Loucy (cell line): ENCODE measurements around the gene ATRNL1.

Experiments
- H2AFZ ChIP-seq: fragments of 200-600 bp; sonication (generic); 2 replicates; pipeline ENCODE4 v1.6.0; 2016; ENCODE audit warnings: antibody characterized with exemption, mild to moderate bottlenecking, low read length, moderate library complexity
- H3F3A ChIP-seq: fragments of 200-600 bp; 2 replicates; pipeline ENCODE4 v1.6.0; 2016; ENCODE audit warnings: antibody characterized with exemption, low read depth, mild to moderate bottlenecking
- H3K27me3 ChIP-seq: fragments of 200-600 bp; sonication (generic); 2 replicates; pipeline ENCODE4 v1.6.1; 2014; ENCODE audit warnings: low read length, mild to moderate bottlenecking; ENCODE audit not compliant: insufficient read depth, poor library complexity, severe bottlenecking
- H3K36me3 ChIP-seq: fragments of 200-600 bp; sonication (generic); 2 replicates; pipeline ENCODE4 v1.6.1; 2016; ENCODE audit warnings: low read length; ENCODE audit not compliant: insufficient read depth
- H3K4me1 ChIP-seq: fragments of 200-600 bp; sonication (generic); 2 replicates; pipeline ENCODE4 v1.5.1; 2014; ENCODE audit warnings: low read length, mild to moderate bottlenecking; ENCODE audit not compliant: insufficient read depth, poor library complexity, severe bottlenecking
- H3K4me2 ChIP-seq: fragments of 200-600 bp; sonication (generic); 2 replicates; pipeline ENCODE4 v1.6.0; 2014; ENCODE audit warnings: antibody characterized with exemption, low read length, low read depth, mild to moderate bottlenecking; ENCODE audit not compliant: poor library complexity, severe bottlenecking
- H3K4me3 ChIP-seq: fragments of 200-600 bp; sonication (generic); 2 replicates; pipeline ENCODE4 v1.5.1; 2014; ENCODE audit warnings: low read length, mild to moderate bottlenecking, mixed read lengths; ENCODE audit not compliant: poor library complexity, severe bottlenecking
- H3K79me2 ChIP-seq: fragments of 200-600 bp; sonication (generic); 2 replicates; pipeline ENCODE4 v1.6.1; 2014; ENCODE audit warnings: low read length; ENCODE audit not compliant: insufficient read depth
- H3K9ac ChIP-seq: fragments of 200-600 bp; sonication (generic); 2 replicates; pipeline ENCODE4 v1.6.0; 2014; ENCODE audit warnings: mild to moderate bottlenecking, low read depth, low read length, moderate library complexity; ENCODE audit not compliant: poor library complexity, severe bottlenecking
- H3K9me2 ChIP-seq: fragments of 200-600 bp; sonication (generic); replicated peaks from 2 replicates; pipeline ENCODE4 v1.6.1; 2016; ENCODE audit warnings: low read depth, low read length, mixed read lengths
- H3K9me3 ChIP-seq: fragments of 200-600 bp; sonication (generic); 2 replicates; pipeline ENCODE4 v1.6.1; 2014; ENCODE audit warnings: mild to moderate bottlenecking, antibody characterized with exemption, low read length, low read depth; ENCODE audit not compliant: insufficient read depth
- H4K20me1 ChIP-seq: fragments of 200-600 bp; sonication (generic); 2 replicates; pipeline ENCODE4 v1.6.0; 2014; ENCODE audit warnings: antibody characterized with exemption, low read length, mild to moderate bottlenecking; ENCODE audit not compliant: insufficient read depth, poor library complexity, severe bottlenecking
- EZH2phosphoT487 ChIP-seq: fragments of 200-600 bp; IDR thresholded peaks from 2 replicates; pipeline ENCODE4 v1.6.1; 2018; ENCODE audit warnings: antibody characterized with exemption, mild to moderate bottlenecking, moderate library complexity, borderline replicate concordance
- TF ChIP-seq, protein P1 (sequence below): fragments of 200-600 bp; sonication (generic); conservative IDR thresholded peaks from 2 replicates; pipeline ENCODE4 v1.5.1; 2014; ENCODE audit warnings: mild to moderate bottlenecking, antibody characterized with exemption, low read length

ATRNL1 gene

DNA sequence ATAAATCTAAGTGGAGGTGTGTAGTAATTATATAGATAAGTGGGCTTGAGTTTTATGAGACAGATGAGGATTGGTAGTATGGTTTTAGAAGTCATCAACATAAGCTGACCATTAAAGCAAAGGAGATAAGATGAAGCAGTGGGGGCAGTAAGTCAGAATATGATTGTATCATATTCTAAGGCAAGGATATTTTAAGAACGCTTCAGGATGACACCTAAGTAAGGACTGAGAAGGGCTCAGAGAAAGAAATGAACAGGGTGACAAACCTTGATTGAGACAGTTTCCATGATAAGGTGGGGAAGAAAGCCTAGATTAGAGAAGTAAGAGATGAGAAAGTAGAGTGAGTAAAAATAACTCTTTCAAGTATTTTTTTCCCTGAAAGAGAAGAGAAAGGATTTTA, 567.2 kb downstream of the ATRNL1 start:
- Histone ChIP-seq H3K9me3 (no peaks in the 10 kb centered on the region), H3K79me2 (no peaks in the 10 kb centered on the region), H3K9me2 (no peaks in the 10 kb centered on the region), H3K27me3 (no peaks in the 10 kb centered on the region), H3K9ac (no peak overlapping the region), H3F3A (no peaks in the 10 kb centered on the region), H3K4me3 (no peak overlapping the region), H4K20me1 (no peaks in the 10 kb centered on the region), H2AFZ (no peak overlapping the region), H3K4me1 (no peaks in the 10 kb centered on the region), H3K4me2 (no peak overlapping the region), H3K36me3 (no peaks in the 10 kb centered on the region)
- TF ChIP-seq, protein P1, sequence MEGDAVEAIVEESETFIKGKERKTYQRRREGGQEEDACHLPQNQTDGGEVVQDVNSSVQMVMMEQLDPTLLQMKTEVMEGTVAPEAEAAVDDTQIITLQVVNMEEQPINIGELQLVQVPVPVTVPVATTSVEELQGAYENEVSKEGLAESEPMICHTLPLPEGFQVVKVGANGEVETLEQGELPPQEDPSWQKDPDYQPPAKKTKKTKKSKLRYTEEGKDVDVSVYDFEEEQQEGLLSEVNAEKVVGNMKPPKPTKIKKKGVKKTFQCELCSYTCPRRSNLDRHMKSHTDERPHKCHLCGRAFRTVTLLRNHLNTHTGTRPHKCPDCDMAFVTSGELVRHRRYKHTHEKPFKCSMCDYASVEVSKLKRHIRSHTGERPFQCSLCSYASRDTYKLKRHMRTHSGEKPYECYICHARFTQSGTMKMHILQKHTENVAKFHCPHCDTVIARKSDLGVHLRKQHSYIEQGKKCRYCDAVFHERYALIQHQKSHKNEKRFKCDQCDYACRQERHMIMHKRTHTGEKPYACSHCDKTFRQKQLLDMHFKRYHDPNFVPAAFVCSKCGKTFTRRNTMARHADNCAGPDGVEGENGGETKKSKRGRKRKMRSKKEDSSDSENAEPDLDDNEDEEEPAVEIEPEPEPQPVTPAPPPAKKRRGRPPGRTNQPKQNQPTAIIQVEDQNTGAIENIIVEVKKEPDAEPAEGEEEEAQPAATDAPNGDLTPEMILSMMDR: no peak
- TF ChIP-seq EZH2phosphoT487: no peak

DNA sequence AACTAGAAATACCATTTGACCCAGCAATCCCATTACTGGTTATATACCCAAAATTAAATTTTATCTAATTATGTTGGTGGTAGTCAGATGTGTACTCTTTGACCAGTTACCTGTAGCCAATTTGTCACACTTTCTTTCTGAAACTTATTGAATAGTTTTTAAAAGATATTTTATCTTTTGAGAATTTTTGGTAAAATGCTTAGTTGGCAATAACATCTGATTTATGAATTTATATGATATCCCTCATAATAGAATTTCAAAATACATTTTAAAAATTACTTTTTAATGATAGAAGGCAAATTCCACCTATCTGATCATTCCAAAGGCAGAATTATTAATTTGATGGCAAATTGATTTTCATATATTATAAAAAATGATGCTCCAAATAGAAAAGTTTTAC, 569.3 kb downstream of the ATRNL1 start:
- Histone ChIP-seq H3K27me3 (no peaks in the 10 kb centered on the region), H3K4me1 (no peaks in the 10 kb centered on the region), H3K79me2 (no peaks in the 10 kb centered on the region), H3F3A (no peaks in the 10 kb centered on the region), H3K36me3 (no peaks in the 10 kb centered on the region), H3K9me3 (no peaks in the 10 kb centered on the region), H4K20me1 (no peaks in the 10 kb centered on the region), H3K9me2 (no peaks in the 10 kb centered on the region), H3K9ac (no peak overlapping the region), H3K4me2 (no peak overlapping the region), H2AFZ (no peak overlapping the region), H3K4me3 (no peak overlapping the region)
- TF ChIP-seq, protein P1: no peak
- TF ChIP-seq EZH2phosphoT487: no peak

DNA sequence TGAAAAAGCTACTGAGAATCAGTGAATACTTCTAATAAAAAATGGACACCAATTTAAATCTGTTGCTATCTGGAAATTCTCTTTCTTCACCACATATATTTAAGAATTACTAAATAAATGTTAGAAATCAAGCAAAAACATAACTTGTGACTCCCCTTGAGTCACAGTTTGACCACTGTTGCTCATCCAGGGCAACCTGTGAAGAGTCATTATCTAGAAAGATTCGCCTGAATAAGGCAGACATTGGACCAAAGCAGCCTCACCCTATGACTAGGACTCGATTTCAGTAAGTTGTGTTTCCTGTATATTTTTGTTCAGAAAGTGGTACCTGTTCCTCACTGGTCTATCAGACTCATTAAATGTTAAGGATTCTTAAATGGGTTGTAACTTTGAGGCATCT, 572.4 kb downstream of the ATRNL1 start:
- H3K9me3 ChIP-seq: no peaks in the 10 kb centered on the region
- no peaks in the 10 kb centered on the region for H4K20me1 ChIP-seq
- no peaks in the 10 kb centered on the region for H3K9me2 ChIP-seq
- no peak overlapping the region for H3K4me2 ChIP-seq
- no peaks in the 10 kb centered on the region for H3K36me3 ChIP-seq
- no peak overlapping the region for H3K9ac ChIP-seq
- H3K79me2 ChIP-seq: no peaks in the 10 kb centered on the region
- no peak overlapping the region for H3K4me3 ChIP-seq
- H3K27me3 ChIP-seq: no peaks in the 10 kb centered on the region
- H3K4me1 ChIP-seq: no peaks in the 10 kb centered on the region
- TF ChIP-seq EZH2phosphoT487: no peak
- TF ChIP-seq, protein P1: no peak
- no peaks in the 10 kb centered on the region for H3F3A ChIP-seq
- no peak overlapping the region for H2AFZ ChIP-seq
